ENCODE measurements around the gene CAMK4. TPM values are rescaled to one million over a fixed set of nuclear protein-coding genes. Genes with fewer than 3 reads are reported as not detected.
A peak's percentile ranks its signal among the peaks of the same experiment; 100 is the strongest.

The CAMK4 gene
- total and polyA plus RNA-seq, 5 donors from 2014 or later = 85.3 to 167 (median 106) TPM

GRCh38 chr5:111518777-111519176 lies 294.6 kb downstream of the CAMK4 start:
- Histone ChIP-seq H3K27ac (ENCODE audit: insufficient read depth, low read length, poor library complexity, severe bottlenecking) (no peak overlapping the region), H3K27me3 (ENCODE audit: control insufficient read depth, insufficient read depth, low read length) (peaks cover 2% of the 10 kb centered on the region), H3K36me3 (ENCODE audit: control insufficient read depth, insufficient read depth, low read length) (no peaks in the 10 kb centered on the region), H3K4me3 (ENCODE audit: low read depth, low read length) (no peak overlapping the region), H3K4me1 (ENCODE audit: control insufficient read depth, insufficient read depth, low read length, poor library complexity, severe bottlenecking) (no peaks in the 10 kb centered on the region), H3K9me3 (ENCODE audit: control insufficient read depth in 2 of 2, low read length in 2 of 2) (no peaks in the 10 kb centered on the region)
- Mint-ChIP-seq H3K9me3 (no peaks in the 10 kb centered on the region), H3K36me3 (no peaks in the 10 kb centered on the region), H3K4me3 (no peak overlapping the region), H3K27me3 (peaks cover 8% of the 10 kb centered on the region), H3K4me1 (no peaks in the 10 kb centered on the region), H3K27ac (no peak overlapping the region)
- ATAC-seq (ENCODE audit: low read depth in 2 of 2) (no peak), DNase-seq (no peak)

DNA sequence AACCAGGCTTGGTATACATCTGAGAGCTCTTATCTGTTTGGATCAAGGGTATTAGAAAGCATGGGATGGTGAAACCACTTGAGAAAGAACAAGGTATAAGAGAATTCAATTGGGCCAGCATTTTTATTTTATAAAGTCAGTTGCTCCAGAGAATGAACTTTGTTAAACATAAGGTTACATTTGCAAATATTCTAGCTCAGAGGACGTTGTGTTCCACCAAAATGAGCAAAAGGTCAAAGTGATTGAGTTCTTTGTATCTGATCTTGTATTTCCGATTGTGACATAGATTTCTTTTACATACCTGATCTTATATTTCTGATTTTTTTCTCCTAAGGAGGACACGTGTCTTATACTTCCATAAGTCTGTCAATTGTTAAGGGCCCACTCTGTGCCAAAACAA lies 296.7 kb downstream of the CAMK4 start:
- Mint-ChIP-seq H3K27ac (no peak overlapping the region), H3K9me3 (no peaks in the 10 kb centered on the region), H3K36me3 (no peaks in the 10 kb centered on the region), H3K27me3 (peaks cover 12% of the 10 kb centered on the region), H3K4me3 (no peak overlapping the region), H3K4me1 (no peaks in the 10 kb centered on the region)
- Histone ChIP-seq H3K36me3 (ENCODE audit: control insufficient read depth, insufficient read depth, low read length) (no peaks in the 10 kb centered on the region), H3K9me3 (ENCODE audit: control insufficient read depth in 2 of 2, low read length in 2 of 2) (no peaks in the 10 kb centered on the region), H3K4me3 (ENCODE audit: low read depth, low read length) (no peak overlapping the region), H3K27me3 (ENCODE audit: control insufficient read depth, insufficient read depth, low read length) (peaks cover 2% of the 10 kb centered on the region), H3K4me1 (ENCODE audit: control insufficient read depth, insufficient read depth, low read length, poor library complexity, severe bottlenecking) (no peaks in the 10 kb centered on the region), H3K27ac (ENCODE audit: insufficient read depth, low read length, poor library complexity, severe bottlenecking) (no peak overlapping the region)
- DNase-seq = no peak
- no peak for ATAC-seq (ENCODE audit: low read depth in 2 of 2)

DNA sequence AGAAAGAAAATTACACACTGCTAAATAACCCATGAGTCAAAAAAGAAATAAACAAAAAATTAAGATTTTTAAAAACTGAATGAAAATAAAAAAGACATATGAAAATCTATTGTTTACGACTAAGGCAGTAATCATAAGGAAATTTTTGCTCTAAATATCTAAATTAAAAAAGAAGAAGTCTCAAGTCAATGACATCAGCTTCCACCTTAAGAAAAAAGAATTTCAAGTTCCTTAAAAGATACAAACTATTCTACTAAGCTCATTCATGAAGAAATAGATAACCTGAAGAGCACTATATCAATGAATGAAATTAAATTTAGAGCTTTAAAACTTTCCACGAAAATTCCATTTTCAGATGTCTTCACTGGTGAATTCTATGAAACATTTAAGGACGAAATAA lies 303.9 kb downstream of the CAMK4 start:
- Histone ChIP-seq H3K4me1 (ENCODE audit: control insufficient read depth, insufficient read depth, low read length, poor library complexity, severe bottlenecking) (peaks cover 17% of the 10 kb centered on the region), H3K27ac (ENCODE audit: insufficient read depth, low read length, poor library complexity, severe bottlenecking) (no peak overlapping the region), H3K36me3 (ENCODE audit: control insufficient read depth, insufficient read depth, low read length) (no peaks in the 10 kb centered on the region), H3K4me3 (ENCODE audit: low read depth, low read length) (no peak overlapping the region), H3K9me3 (ENCODE audit: control insufficient read depth in 2 of 2, low read length in 2 of 2) (no peaks in the 10 kb centered on the region), H3K27me3 (ENCODE audit: control insufficient read depth, insufficient read depth, low read length) (peaks cover 2% of the 10 kb centered on the region)
- peaks cover 12% of the 10 kb centered on the region for H3K27me3 Mint-ChIP-seq
- ATAC-seq (ENCODE audit: low read depth in 2 of 2) (no peak), DNase-seq (no peak)
- peaks cover 7 to 20% (median 18%) of the 10 kb centered on the region in 4 donors for H3K4me1 Mint-ChIP-seq
- no peak overlapping the region for H3K4me3 Mint-ChIP-seq
- H3K36me3 Mint-ChIP-seq = no peaks in the 10 kb centered on the region
- H3K27ac Mint-ChIP-seq = no peak overlapping the region
- H3K9me3 Mint-ChIP-seq = no peaks in the 10 kb centered on the region

DNA sequence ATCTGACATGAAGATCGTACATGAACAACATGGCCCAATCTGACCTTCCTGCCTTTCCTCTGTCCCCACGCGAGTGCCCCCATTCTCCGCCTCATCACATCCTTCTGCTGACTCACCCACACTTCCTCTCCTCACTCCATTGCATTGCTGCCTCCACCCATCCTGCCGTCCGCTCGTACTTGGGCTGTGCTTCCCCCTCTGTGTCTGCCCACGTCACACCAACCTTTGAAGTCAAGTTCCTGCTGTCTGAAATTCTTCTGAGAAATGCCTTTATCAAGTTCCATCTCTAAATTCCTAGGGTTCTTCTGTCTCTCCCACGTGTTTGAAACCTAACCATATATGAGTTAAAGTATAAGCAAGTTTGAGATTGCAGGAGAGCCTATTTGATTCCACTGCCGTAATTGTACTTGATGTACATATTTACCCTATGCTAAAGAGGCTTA lies 306.1 kb downstream of the CAMK4 start:
- peak; percentile 99 to 100 for ATAC-seq (ENCODE audit: low read depth in 2 of 2)
- H3K36me3 ChIP-seq (ENCODE audit: control insufficient read depth, insufficient read depth, low read length) = no peaks in the 10 kb centered on the region
- H3K4me1 ChIP-seq (ENCODE audit: control insufficient read depth, insufficient read depth, low read length, poor library complexity, severe bottlenecking) = peaks cover 17% of the 10 kb centered on the region
- H3K9me3 Mint-ChIP-seq = peaks cover 0 to 8% (median 0%) of the 10 kb centered on the region in 7 donors
- peak; percentile 74 to 97 (median 75) for DNase-seq
- peak overlapping the region; percentile 83 for H3K27ac ChIP-seq (ENCODE audit: insufficient read depth, low read length, poor library complexity, severe bottlenecking)
- peak overlapping the region; percentile 69 for H3K4me3 ChIP-seq (ENCODE audit: low read depth, low read length)
- peak overlapping the region; percentile 67 to 98 (median 74) for H3K27ac Mint-ChIP-seq
- peaks cover 18% of the 10 kb centered on the region for H3K27me3 Mint-ChIP-seq
- H3K4me3 Mint-ChIP-seq = peak overlapping the region; percentile 46 to 71 (median 62)
- H3K4me1 Mint-ChIP-seq = peaks cover 7 to 20% (median 18%) of the 10 kb centered on the region in 4 donors
- H3K36me3 Mint-ChIP-seq = no peaks in the 10 kb centered on the region
- peaks cover 0 to 4% of the 10 kb centered on the region in 2 experiments for H3K9me3 ChIP-seq (ENCODE audit: control insufficient read depth in 2 of 2, low read length in 2 of 2)
- peaks cover 2% of the 10 kb centered on the region for H3K27me3 ChIP-seq (ENCODE audit: control insufficient read depth, insufficient read depth, low read length)

DNA sequence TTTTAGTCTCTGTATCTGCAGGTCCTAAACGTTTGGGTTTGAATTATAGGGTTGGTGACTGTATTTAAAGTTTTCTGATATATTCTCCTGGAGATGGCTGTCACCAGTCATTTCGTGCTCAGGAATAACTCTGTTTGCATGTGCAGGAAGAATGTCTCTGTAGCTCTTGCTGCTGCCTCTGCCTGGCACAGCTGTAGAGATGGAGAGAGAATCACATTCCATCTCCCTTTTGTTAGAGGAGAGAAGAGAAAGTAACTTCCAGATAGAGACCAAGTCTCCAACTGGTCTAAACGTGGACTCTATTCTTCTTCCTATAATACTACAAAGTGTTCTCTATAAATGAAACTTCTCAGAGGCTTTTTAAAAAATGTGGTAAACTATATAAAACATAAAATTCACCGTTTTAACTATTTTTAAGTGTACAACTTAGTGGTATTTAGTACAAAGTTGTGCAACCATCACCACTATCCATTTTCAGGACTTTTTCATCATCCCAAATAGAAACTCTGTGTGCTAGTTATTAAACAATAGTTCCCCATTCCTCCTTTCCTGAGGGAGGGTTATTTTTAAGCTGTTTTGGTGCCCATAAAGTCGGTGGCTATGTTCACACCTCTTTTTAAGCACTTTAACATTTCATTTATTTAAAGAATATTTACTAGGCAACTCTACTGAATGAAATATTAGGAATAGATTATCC lies 308.9 kb downstream of the CAMK4 start:
- Mint-ChIP-seq H3K9me3 (peaks cover 0 to 8% (median 0%) of the 10 kb centered on the region in 7 donors), H3K36me3 (no peaks in the 10 kb centered on the region), H3K27me3 (peaks cover 35% of the 10 kb centered on the region), H3K4me3 (no peak overlapping the region), H3K4me1 (peaks cover 7 to 20% (median 18%) of the 10 kb centered on the region in 4 donors), H3K27ac (peak overlapping the region in 1 of 3 donors; percentile 53)
- no peak for ATAC-seq (ENCODE audit: low read depth in 2 of 2)
- H3K27me3 ChIP-seq (ENCODE audit: control insufficient read depth, insufficient read depth, low read length) = peaks cover 11% of the 10 kb centered on the region
- DNase-seq = no peak
- H3K4me1 ChIP-seq (ENCODE audit: control insufficient read depth, insufficient read depth, low read length, poor library complexity, severe bottlenecking) = peaks cover 17% of the 10 kb centered on the region
- no peaks in the 10 kb centered on the region for H3K36me3 ChIP-seq (ENCODE audit: control insufficient read depth, insufficient read depth, low read length)
- H3K9me3 ChIP-seq (ENCODE audit: control insufficient read depth in 2 of 2, low read length in 2 of 2) = peaks cover 0 to 4% of the 10 kb centered on the region in 2 experiments
- no peak overlapping the region for H3K27ac ChIP-seq (ENCODE audit: insufficient read depth, low read length, poor library complexity, severe bottlenecking)
- no peak overlapping the region for H3K4me3 ChIP-seq (ENCODE audit: low read depth, low read length)

DNA sequence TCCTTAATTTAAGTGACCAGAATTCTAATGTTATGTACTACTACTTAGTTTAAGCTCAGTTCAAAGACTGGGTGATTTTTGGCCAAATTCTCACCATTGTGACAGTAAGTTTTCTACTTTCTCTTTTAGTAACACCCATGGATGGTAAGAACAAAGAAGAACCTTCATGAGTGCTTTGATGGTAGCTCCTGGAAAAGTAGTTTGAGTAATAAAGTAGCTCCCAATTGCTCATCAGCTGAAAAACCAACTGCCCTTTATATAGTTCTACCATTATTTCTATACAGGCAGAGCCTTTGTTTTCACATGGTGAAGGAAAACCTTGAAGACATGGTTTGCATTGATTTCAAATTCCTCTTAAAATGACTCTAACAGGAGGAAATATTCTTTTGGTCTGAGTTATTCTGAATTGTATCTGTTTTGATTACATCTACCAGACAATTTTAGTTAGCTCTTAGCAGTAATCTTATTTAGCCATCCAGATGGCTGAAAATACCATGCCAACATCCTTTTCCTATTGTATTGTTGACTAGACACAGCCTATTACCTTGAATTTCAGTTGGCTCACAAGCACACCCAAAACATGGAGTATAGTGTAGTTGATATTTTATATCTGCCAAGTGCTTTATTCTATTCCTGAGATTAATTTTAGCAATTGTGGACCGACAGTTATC lies 311.8 kb downstream of the CAMK4 start:
- Histone ChIP-seq H3K27me3 (ENCODE audit: control insufficient read depth, insufficient read depth, low read length) (peaks cover 24% of the 10 kb centered on the region), H3K9me3 (ENCODE audit: control insufficient read depth in 2 of 2, low read length in 2 of 2) (peaks cover 0 to 4% of the 10 kb centered on the region in 2 experiments), H3K4me1 (ENCODE audit: control insufficient read depth, insufficient read depth, low read length, poor library complexity, severe bottlenecking) (peaks cover 5% of the 10 kb centered on the region), H3K27ac (ENCODE audit: insufficient read depth, low read length, poor library complexity, severe bottlenecking) (no peak overlapping the region), H3K36me3 (ENCODE audit: control insufficient read depth, insufficient read depth, low read length) (no peaks in the 10 kb centered on the region), H3K4me3 (ENCODE audit: low read depth, low read length) (no peak overlapping the region)
- Mint-ChIP-seq H3K27ac (no peak overlapping the region), H3K9me3 (peaks cover 0 to 8% (median 0%) of the 10 kb centered on the region in 7 donors), H3K27me3 (peaks cover 41% of the 10 kb centered on the region), H3K4me3 (no peak overlapping the region), H3K4me1 (peaks cover 0 to 7% (median 4%) of the 10 kb centered on the region in 4 donors), H3K36me3 (no peaks in the 10 kb centered on the region)
- ATAC-seq (ENCODE audit: low read depth in 2 of 2) = no peak
- no peak for DNase-seq

GRCh38 chr5:111537141-111538024 lies 313.2 kb downstream of the CAMK4 start:
- H3K9me3 ChIP-seq (ENCODE audit: control insufficient read depth in 2 of 2, low read length in 2 of 2) = peaks cover 0 to 4% of the 10 kb centered on the region in 2 experiments
- H3K27me3 ChIP-seq (ENCODE audit: control insufficient read depth, insufficient read depth, low read length) = peaks cover 29% of the 10 kb centered on the region
- Mint-ChIP-seq H3K4me1 (no peaks in the 10 kb centered on the region), H3K27ac (no peak overlapping the region), H3K36me3 (no peaks in the 10 kb centered on the region), H3K4me3 (no peak overlapping the region), H3K9me3 (peaks cover 0 to 8% (median 0%) of the 10 kb centered on the region in 7 donors), H3K27me3 (peaks cover 45% of the 10 kb centered on the region)
- ATAC-seq (ENCODE audit: low read depth in 2 of 2) = no peak
- no peak for DNase-seq
- H3K36me3 ChIP-seq (ENCODE audit: control insufficient read depth, insufficient read depth, low read length) = no peaks in the 10 kb centered on the region
- no peaks in the 10 kb centered on the region for H3K4me1 ChIP-seq (ENCODE audit: control insufficient read depth, insufficient read depth, low read length, poor library complexity, severe bottlenecking)
- H3K27ac ChIP-seq (ENCODE audit: insufficient read depth, low read length, poor library complexity, severe bottlenecking) = no peak overlapping the region
- no peak overlapping the region for H3K4me3 ChIP-seq (ENCODE audit: low read depth, low read length)
